ENCODE measurements around the gene PCDHB7. TPM values are rescaled to one million over a fixed set of nuclear protein-coding genes. Genes with fewer than 3 reads are reported as not detected.
"Not testable (repeated sequence)": the region's sequence is repeated elsewhere in the genome, so short reads cannot be mapped to it uniquely, and the experiment has no call there.

The PCDHB7 gene
- polyA plus RNA-seq, 4 donors: 0.27 to 1.1 (median 0.36) TPM; not detected in 1

DNA sequence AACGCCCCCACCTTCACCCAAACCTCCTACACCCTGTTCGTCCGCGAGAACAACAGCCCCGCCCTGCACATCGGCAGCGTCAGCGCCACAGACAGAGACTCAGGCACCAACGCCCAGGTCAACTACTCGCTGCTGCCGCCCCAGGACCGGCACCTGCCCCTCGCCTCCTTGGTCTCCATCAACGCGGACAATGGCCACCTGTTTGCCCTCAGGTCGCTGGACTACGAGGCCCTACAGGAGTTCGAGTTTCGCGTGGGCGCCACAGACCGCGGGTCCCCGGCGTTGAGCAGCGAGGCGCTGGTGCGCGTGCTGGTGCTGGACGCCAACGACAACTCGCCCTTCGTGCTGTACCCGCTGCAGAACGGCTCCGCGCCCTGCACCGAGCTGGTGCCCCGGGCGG, 52.4 kb downstream of the PCDHB7 start:
- DNase-seq: not testable (repeated sequence)
- 31 to 56% (median 45%) methylated on average over 26 to 35 of the region's 40 CpGs for WGBS, 3 donors

DNA sequence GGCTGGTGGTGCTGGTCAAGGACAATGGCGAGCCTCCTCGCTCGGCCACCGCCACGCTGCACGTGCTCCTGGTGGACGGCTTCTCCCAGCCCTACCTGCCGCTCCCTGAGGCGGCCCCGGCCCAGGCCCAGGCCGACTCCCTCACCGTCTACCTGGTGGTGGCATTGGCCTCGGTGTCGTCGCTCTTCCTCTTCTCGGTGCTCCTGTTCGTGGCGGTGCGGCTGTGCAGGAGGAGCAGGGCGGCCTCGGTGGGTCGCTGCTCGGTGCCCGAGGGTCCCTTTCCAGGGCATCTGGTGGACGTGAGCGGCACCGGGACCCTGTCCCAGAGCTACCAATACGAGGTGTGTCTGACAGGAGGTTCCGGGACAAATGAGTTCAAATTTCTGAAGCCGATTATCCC, 53.0 kb downstream of the PCDHB7 start:
- not testable (repeated sequence) for H3K27me3 ChIP-seq (ENCODE audit: control insufficient read depth in 3 of 3, insufficient read depth in 3 of 3, low read length in 3 of 3); H3K36me3 ChIP-seq (ENCODE audit: control insufficient read depth in 3 of 3, insufficient read depth in 2 of 3, low read depth in 1 of 3, low read length in 3 of 3); DNase-seq; H3K27ac ChIP-seq (ENCODE audit: low read depth in 1 of 3, low read length in 2 of 3); H3K4me1 ChIP-seq (ENCODE audit: control insufficient read depth in 3 of 3, insufficient read depth in 2 of 3, low read depth in 1 of 3, low read length in 2 of 3); FAIRE-seq; H3K4me3 ChIP-seq (ENCODE audit: low read depth in 1 of 3, low read length in 3 of 3)
- H3K9me3 ChIP-seq (ENCODE audit: control insufficient read depth in 2 of 2, insufficient read depth in 1 of 2, low read depth in 1 of 2, low read length in 1 of 2): peaks cover 0 to 23% of the 10 kb centered on the region in 2 donors
- 36 to 43% (median 40%) methylated on average over 12 to 27 of the region's 30 CpGs for WGBS, 3 donors

More for the DNA sequence above, 52.4 kb downstream of the PCDHB7 start:
- H3K27me3 ChIP-seq (ENCODE audit: control insufficient read depth in 3 of 3, insufficient read depth in 3 of 3, low read length in 3 of 3); H3K4me3 ChIP-seq (ENCODE audit: low read depth in 1 of 3, low read length in 3 of 3); H3K36me3 ChIP-seq (ENCODE audit: control insufficient read depth in 3 of 3, insufficient read depth in 2 of 3, low read depth in 1 of 3, low read length in 3 of 3); H3K4me1 ChIP-seq (ENCODE audit: control insufficient read depth in 3 of 3, insufficient read depth in 2 of 3, low read depth in 1 of 3, low read length in 2 of 3); FAIRE-seq; H3K27ac ChIP-seq (ENCODE audit: low read depth in 1 of 3, low read length in 2 of 3): not testable (repeated sequence)
- H3K9me3 ChIP-seq (ENCODE audit: control insufficient read depth in 2 of 2, insufficient read depth in 1 of 2, low read depth in 1 of 2, low read length in 1 of 2): peaks cover 0 to 23% of the 10 kb centered on the region in 2 donors

Other genes starting within 250 kb of the PCDHB7 start
- under 1 TPM in 2 of 4 donors, not detected in 2; 0.10 to 0.27 TPM for gene PCDHAC1, start 246.3 kb upstream of the PCDHB7 start, polyA plus RNA-seq
- gene PCDHAC2, start 206.2 kb upstream of the PCDHB7 start, polyA plus RNA-seq: under 1 TPM in 2 of 4 donors, not detected in 2; 0.22 to 0.72 TPM
- under 1 TPM in 2 of 4 donors, not detected in 2; 0.03 to 0.04 TPM for gene PCDHB1, start 121.3 kb upstream of the PCDHB7 start, polyA plus RNA-seq
- gene PCDHB2, start 78.0 kb upstream of the PCDHB7 start, polyA plus RNA-seq: under 1 TPM in 3 of 4 donors, not detected in 1; 0.27 to 0.98 (median 0.72) TPM
- under 1 TPM in 2 of 4 donors, not detected in 2; 0.31 to 0.68 TPM for gene PCDHB3, start 72.2 kb upstream of the PCDHB7 start, polyA plus RNA-seq
- under 1 TPM in 2 of 4 donors, not detected in 2; 0.64 to 0.96 TPM for gene PCDHB4, start 50.8 kb upstream of the PCDHB7 start, polyA plus RNA-seq
- gene PCDHB5, start 37.4 kb upstream of the PCDHB7 start, polyA plus RNA-seq: under 1 TPM in 2 of 4 donors, not detected in 2; 0.91 to 0.99 TPM
- under 1 TPM in 2 of 4 donors, not detected in 2; 0.13 to 0.52 TPM for gene PCDHB6, start 22.6 kb upstream of the PCDHB7 start, polyA plus RNA-seq
- gene PCDHB8, start 5.1 kb downstream of the PCDHB7 start, polyA plus RNA-seq: under 1 TPM in 2 of 4 donors, not detected in 2; 0.18 to 0.49 TPM
- gene PCDHB16, start 9.7 kb downstream of the PCDHB7 start, polyA plus RNA-seq: under 1 TPM in 2 of 4 donors, not detected in 2; 0.37 to 0.65 TPM
- gene PCDHB9, start 14.5 kb downstream of the PCDHB7 start, polyA plus RNA-seq: under 1 TPM in 2 of 4 donors, not detected in 2; 0.34 to 0.44 TPM
- 1 to 10 TPM in 2 of 4 donors, not detected in 2; 1.1 to 1.3 TPM for gene PCDHB10, start 19.7 kb downstream of the PCDHB7 start, polyA plus RNA-seq
- under 1 TPM in 2 of 4 donors, not detected in 2; 0.27 to 0.65 TPM for gene PCDHB11, start 27.0 kb downstream of the PCDHB7 start, polyA plus RNA-seq
- under 1 TPM in 2 of 4 donors, not detected in 2; 0.46 to 0.71 TPM for gene PCDHB12, start 36.1 kb downstream of the PCDHB7 start, polyA plus RNA-seq
- under 1 TPM in 2 of 4 donors, not detected in 2; 0.49 to 0.71 TPM for gene PCDHB13, start 41.3 kb downstream of the PCDHB7 start, polyA plus RNA-seq
- 1 to 10 TPM in 1 of 4 donors, under 1 TPM in 1, not detected in 2; 0.81 to 1.5 TPM for gene PCDHB14, start 50.7 kb downstream of the PCDHB7 start, polyA plus RNA-seq
- gene PCDHB15, start 72.8 kb downstream of the PCDHB7 start, polyA plus RNA-seq: 1 to 10 TPM in 2 of 4 donors, under 1 TPM in 2; 0.22 to 1.7 (median 0.65) TPM
- gene SLC25A2, start 131.4 kb downstream of the PCDHB7 start, polyA plus RNA-seq: under 1 TPM in 3 of 4 donors, not detected in 1; 0.12 to 0.45 (median 0.15) TPM
- 10 to 100 TPM; 58.8 to 91.9 (median 66.1) TPM for gene TAF7, start 148.1 kb downstream of the PCDHB7 start, polyA plus RNA-seq
- gene PCDHGA1, start 157.9 kb downstream of the PCDHB7 start, polyA plus RNA-seq: under 1 TPM in 3 of 4 donors, not detected in 1; 0.10 to 0.27 (median 0.13) TPM
- gene PCDHGA2, start 166.1 kb downstream of the PCDHB7 start, polyA plus RNA-seq: under 1 TPM in 3 of 4 donors, not detected in 1; 0.27 to 0.81 (median 0.64) TPM
- gene PCDHGA3, start 171.2 kb downstream of the PCDHB7 start, polyA plus RNA-seq: under 1 TPM in 2 of 4 donors, not detected in 2; 0.24 to 0.49 TPM
- gene PCDHGB1, start 177.5 kb downstream of the PCDHB7 start, polyA plus RNA-seq: under 1 TPM in 2 of 4 donors, not detected in 2; 0.19 to 0.21 TPM
- gene PCDHGA4, start 182.4 kb downstream of the PCDHB7 start, polyA plus RNA-seq: under 1 TPM in 2 of 4 donors, not detected in 2; 0.31 to 0.43 TPM
- gene PCDHGB2, start 187.3 kb downstream of the PCDHB7 start, polyA plus RNA-seq: under 1 TPM in 2 of 4 donors, not detected in 2; 0.37 to 0.68 TPM
- gene PCDHGA5, start 191.5 kb downstream of the PCDHB7 start, polyA plus RNA-seq: under 1 TPM in 2 of 4 donors, not detected in 2; 0.43 to 0.68 TPM
- under 1 TPM in 2 of 4 donors, not detected in 2; 0.31 to 0.43 TPM for gene PCDHGB3, start 197.6 kb downstream of the PCDHB7 start, polyA plus RNA-seq
- 1 to 10 TPM in 1 of 4 donors, under 1 TPM in 1, not detected in 2; 0.72 to 1.0 TPM for gene PCDHGA6, start 201.2 kb downstream of the PCDHB7 start, polyA plus RNA-seq
- gene PCDHGA7, start 210.1 kb downstream of the PCDHB7 start, polyA plus RNA-seq: under 1 TPM in 2 of 4 donors, not detected in 2; 0.30 to 0.32 TPM
- gene PCDHGB4, start 215.1 kb downstream of the PCDHB7 start, polyA plus RNA-seq: under 1 TPM in 2 of 4 donors, not detected in 2; 0.75 to 0.77 TPM
- under 1 TPM in 2 of 4 donors, not detected in 2; 0.10 to 0.15 TPM for gene PCDHGA8, start 220.0 kb downstream of the PCDHB7 start, polyA plus RNA-seq
- gene PCDHGB5, start 225.3 kb downstream of the PCDHB7 start, polyA plus RNA-seq: 1 to 10 TPM in 2 of 4 donors, under 1 TPM in 1, not detected in 1; 0.27 to 1.6 (median 1.2) TPM
- gene PCDHGA9, start 230.1 kb downstream of the PCDHB7 start, polyA plus RNA-seq: 1 to 10 TPM in 1 of 4 donors, under 1 TPM in 1, not detected in 2; 0.75 to 1.0 TPM
- gene PCDHGB6, start 235.4 kb downstream of the PCDHB7 start, polyA plus RNA-seq: 1 to 10 TPM in 2 of 4 donors, not detected in 2; 1.3 to 1.4 TPM
- gene PCDHGA10, start 240.3 kb downstream of the PCDHB7 start, polyA plus RNA-seq: 1 to 10 TPM in 2 of 4 donors, under 1 TPM in 1, not detected in 1; 0.27 to 2.2 (median 1.2) TPM
- gene PCDHGB7, start 245.0 kb downstream of the PCDHB7 start, polyA plus RNA-seq: 1 to 10 TPM in 2 of 4 donors, not detected in 2; 1.8 to 2.8 TPM
- 1 to 10 TPM in 1 of 4 donors, under 1 TPM in 1, not detected in 2; 0.81 to 1.0 TPM for gene PCDHGA11, start 248.4 kb downstream of the PCDHB7 start, polyA plus RNA-seq